AG04449 (cell line): ENCODE data around the gene PHTF1.

Experiments
- CTCF ChIA-PET: fragments of 350-600 bp; formaldehyde crosslinking; extraction: SDS; loops from one replicate; lab custom pipeline; 2021; ENCODE audit warnings: antibody characterized with exemption; lab: Yijun Ruan, JAX
- POLR2A ChIA-PET: fragments of 400-600, 350-600 bp; formaldehyde crosslinking; extraction: SDS; loops from one replicate; lab custom pipeline; 2020; ENCODE audit warnings: antibody characterized with exemption, inconsistent platforms; lab: Yijun Ruan, JAX
- DNase-seq: peaks from one replicate; pipeline ENCODE4 v3.0.0-alpha.2; 2010; ENCODE audit warnings: low read depth, low spot score
- H3K4me3 ChIP-seq: 2 replicates; pipeline ENCODE4 v1.5.1; 2011; ENCODE audit warnings: low read depth, mild to moderate bottlenecking, control low read depth, low read length
- TF ChIP-seq, protein P1 (sequence below): IDR thresholded peaks from one replicate; pipeline ENCODE4 v1.5.1; 2011; ENCODE audit warnings: mild to moderate bottlenecking, moderate library complexity, low read length, control low read depth, inconsistent platforms; ENCODE audit not compliant: insufficient read depth; ENCODE audit errors: missing control alignments

Gene PHTF1

DNA sequence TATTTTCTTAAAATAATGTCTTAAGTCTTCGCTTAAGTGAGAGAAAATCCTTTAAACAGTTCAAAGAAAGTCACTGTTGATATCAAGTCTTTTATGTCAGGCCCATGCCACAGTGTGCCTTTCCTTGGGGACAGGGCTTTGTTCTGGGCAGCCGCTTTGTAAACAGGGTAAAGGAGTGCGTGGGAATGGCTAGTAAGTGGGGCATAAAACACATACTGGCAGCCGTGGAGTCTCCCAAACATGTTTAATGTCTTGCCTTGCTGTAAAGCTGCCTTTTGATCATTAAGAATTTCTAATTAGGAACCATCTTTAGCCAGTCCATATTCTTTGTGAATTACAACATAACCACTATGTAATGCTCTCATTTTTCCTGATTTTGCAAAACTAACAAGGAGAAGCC lies 99.7 kb downstream of the PHTF1 start:
- CTCF ChIA-PET, result no interaction called here
- TF ChIP-seq, protein P1, sequence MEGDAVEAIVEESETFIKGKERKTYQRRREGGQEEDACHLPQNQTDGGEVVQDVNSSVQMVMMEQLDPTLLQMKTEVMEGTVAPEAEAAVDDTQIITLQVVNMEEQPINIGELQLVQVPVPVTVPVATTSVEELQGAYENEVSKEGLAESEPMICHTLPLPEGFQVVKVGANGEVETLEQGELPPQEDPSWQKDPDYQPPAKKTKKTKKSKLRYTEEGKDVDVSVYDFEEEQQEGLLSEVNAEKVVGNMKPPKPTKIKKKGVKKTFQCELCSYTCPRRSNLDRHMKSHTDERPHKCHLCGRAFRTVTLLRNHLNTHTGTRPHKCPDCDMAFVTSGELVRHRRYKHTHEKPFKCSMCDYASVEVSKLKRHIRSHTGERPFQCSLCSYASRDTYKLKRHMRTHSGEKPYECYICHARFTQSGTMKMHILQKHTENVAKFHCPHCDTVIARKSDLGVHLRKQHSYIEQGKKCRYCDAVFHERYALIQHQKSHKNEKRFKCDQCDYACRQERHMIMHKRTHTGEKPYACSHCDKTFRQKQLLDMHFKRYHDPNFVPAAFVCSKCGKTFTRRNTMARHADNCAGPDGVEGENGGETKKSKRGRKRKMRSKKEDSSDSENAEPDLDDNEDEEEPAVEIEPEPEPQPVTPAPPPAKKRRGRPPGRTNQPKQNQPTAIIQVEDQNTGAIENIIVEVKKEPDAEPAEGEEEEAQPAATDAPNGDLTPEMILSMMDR, result no peak
- no peak for DNase-seq
- POLR2A ChIA-PET, result no interaction called here
- H3K4me3 ChIP-seq, result no peak overlapping the region

DNA sequence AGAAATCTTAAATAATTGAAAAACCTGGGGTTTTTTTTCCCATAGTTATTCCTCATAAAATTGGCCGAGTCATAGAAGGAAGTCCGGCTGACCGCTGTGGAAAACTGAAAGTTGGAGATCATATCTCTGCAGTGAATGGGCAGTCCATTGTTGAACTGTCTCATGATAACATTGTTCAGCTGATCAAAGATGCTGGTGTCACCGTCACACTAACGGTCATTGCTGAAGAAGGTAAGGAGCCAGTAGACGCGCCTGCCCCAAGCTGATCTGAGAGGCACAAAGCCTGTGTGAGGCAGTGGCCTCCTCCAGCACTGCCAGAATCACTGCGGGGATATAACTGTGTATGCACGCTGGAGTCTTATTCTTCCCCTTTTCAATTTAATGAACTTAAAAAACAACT lies 100.3 kb downstream of the PHTF1 start:
- no peak for DNase-seq
- ChIA-PET POLR2A (no interaction called here), CTCF (no interaction called here)
- TF ChIP-seq, protein P1, result no peak
- no peak overlapping the region for H3K4me3 ChIP-seq

DNA sequence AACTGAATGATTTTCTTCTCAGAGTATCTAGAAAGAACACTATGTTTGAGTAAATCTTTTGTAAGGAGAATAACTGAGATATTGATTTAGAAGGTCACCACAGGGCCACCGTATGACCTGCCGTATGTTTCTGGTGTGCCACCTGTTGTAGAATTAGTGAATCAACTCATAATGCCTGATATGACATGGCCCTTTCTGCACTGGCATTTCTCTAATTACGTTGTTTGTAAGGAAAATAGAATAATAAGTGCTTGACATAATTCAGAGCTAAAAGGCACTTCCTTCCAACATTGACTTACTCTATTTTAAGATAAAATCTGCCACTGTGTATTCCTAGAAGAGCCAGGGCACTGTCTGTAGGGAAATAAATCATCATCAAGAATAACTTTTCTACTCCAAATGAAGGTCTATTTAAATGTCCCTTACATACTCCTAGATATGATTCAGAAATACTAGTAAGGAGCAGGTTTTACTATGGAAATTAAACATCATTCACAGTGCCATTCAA lies 101.7 kb downstream of the PHTF1 start:
- POLR2A ChIA-PET, result no interaction called here

DNA sequence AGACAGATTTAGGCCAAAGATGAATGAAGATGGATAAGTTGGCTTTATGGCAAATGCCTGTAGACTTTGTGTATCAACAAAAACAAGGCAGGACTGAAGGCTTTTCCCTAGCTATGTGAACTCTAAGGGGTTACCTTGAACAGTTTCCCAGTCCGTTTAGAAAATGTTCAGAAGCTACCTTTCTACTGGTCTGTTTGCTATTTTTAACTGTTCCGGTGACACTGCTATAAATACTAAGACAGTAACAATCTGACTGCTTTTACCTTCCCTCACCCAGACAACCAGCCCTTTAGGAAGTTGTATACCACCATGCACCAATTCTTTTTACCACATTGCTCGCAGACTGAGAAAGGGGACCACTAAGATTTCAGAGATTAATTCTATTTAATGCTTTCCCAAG lies 102.2 kb downstream of the PHTF1 start:
- POLR2A ChIA-PET, result no interaction called here
- TF ChIP-seq, protein P1, result no peak
- DNase-seq, result no peak
- H3K4me3 ChIP-seq, result no peak overlapping the region
- CTCF ChIA-PET, result interaction anchor here (1.0 kb wide), 1 partner anchor 21 kb away, joined by 3 read pairs; no protein-coding TSS in a partner anchor

More for the DNA sequence above, 101.7 kb downstream of the PHTF1 start:
- DNase-seq, result no peak
- TF ChIP-seq, protein P1, result no peak
- CTCF ChIA-PET, result no interaction called here
- H3K4me3 ChIP-seq, result no peak overlapping the region

DNA sequence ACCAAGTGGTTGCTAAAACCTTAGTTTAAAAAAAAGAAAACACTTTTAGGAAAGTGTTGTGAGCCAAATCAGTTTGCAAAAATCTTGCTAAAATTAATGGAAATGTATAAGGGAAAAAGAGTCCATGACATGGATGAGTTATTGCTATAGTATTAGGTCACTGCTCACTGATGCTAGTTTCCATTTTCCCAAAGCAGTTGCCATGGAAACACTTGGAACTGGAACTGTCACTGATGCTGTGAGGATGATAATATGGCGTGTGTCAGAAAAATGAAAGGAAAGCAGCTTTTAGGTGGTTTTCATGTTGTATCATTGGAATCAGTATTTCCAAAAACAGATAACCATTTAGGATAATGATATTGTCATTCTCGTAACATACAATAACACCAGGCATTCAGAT lies 104.4 kb downstream of the PHTF1 start:
- no peak overlapping the region for H3K4me3 ChIP-seq
- CTCF ChIA-PET, result no interaction called here
- POLR2A ChIA-PET, result no interaction called here
- TF ChIP-seq, protein P1, result no peak
- DNase-seq, result no peak

DNA sequence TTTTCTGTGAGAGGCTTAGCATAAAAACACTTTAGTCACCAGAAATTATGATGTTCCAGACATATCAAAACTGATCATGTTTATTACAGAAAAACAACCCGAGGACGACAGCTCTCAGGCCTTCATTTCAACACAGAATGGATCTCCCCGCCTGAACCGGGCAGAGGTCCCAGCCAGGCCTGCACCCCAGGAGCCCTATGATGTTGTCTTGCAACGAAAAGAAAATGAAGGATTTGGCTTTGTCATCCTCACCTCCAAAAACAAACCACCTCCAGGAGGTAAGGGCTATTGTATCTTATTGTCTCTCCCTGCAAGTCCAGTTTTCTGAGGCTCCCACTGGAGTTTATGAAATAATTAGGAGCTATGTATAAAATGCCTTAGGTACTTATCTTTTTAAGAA lies 105.5 kb downstream of the PHTF1 start:
- POLR2A ChIA-PET, result no interaction called here
- DNase-seq, result no peak
- no peak overlapping the region for H3K4me3 ChIP-seq
- CTCF ChIA-PET, result interaction anchor here (1.0 kb wide), 1 partner anchor 513 kb away, joined by 3 read pairs; no protein-coding TSS in a partner anchor
- TF ChIP-seq, protein P1, result no peak
